ENCODE results near the gene ARHGAP45.

DNA sequence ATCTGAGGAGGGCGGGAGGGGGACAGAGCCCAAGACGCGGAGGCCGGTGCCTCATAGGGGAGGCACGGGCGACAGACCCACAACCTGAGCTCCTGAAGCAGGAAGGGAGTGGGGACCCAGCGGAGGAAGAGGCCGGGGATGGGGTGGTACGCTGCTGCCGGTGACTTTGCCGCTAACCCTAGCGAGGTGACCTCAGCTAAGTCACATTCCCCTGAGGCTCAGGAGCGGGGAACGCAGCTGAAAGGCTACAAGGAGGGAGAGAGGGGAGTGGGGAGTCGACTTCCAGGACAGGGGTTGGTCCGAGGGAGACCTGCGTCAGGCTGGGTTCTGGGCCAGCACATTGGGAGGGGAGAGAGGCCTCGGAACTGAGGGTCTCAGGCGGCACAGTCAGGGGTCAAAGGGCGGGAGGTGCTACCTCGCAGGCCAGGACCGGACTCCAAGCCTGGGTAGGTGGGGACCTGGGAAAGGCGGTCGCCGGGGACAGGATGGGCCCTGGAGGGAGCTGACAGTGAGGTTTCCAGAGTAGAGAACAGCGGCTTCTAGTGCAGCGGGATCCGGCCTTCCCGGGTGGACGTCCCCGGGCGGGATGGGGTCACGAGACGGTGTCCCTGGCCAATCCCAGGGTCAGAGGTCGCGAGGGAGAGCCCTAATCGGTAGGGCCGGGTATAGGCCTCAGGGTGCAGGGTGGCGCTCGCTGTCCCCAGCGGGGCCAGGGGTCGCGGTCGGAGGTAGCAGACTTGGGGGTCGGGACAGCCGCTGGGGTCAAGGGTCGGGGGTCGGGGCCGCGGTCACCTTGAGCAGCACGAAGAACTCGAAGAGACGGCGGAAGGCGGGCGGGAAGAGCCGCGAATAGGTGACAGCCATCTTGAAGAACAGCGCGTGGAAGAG lies 46.7 kb upstream of the ARHGAP45 start:
- TF ChIP-seq, protein P1, sequence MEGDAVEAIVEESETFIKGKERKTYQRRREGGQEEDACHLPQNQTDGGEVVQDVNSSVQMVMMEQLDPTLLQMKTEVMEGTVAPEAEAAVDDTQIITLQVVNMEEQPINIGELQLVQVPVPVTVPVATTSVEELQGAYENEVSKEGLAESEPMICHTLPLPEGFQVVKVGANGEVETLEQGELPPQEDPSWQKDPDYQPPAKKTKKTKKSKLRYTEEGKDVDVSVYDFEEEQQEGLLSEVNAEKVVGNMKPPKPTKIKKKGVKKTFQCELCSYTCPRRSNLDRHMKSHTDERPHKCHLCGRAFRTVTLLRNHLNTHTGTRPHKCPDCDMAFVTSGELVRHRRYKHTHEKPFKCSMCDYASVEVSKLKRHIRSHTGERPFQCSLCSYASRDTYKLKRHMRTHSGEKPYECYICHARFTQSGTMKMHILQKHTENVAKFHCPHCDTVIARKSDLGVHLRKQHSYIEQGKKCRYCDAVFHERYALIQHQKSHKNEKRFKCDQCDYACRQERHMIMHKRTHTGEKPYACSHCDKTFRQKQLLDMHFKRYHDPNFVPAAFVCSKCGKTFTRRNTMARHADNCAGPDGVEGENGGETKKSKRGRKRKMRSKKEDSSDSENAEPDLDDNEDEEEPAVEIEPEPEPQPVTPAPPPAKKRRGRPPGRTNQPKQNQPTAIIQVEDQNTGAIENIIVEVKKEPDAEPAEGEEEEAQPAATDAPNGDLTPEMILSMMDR (conservative IDR thresholded peaks at IDR 0.05; ENCODE audit: low read depth in 2 of 2) = no peak
- TF ChIP-seq, protein P2, sequence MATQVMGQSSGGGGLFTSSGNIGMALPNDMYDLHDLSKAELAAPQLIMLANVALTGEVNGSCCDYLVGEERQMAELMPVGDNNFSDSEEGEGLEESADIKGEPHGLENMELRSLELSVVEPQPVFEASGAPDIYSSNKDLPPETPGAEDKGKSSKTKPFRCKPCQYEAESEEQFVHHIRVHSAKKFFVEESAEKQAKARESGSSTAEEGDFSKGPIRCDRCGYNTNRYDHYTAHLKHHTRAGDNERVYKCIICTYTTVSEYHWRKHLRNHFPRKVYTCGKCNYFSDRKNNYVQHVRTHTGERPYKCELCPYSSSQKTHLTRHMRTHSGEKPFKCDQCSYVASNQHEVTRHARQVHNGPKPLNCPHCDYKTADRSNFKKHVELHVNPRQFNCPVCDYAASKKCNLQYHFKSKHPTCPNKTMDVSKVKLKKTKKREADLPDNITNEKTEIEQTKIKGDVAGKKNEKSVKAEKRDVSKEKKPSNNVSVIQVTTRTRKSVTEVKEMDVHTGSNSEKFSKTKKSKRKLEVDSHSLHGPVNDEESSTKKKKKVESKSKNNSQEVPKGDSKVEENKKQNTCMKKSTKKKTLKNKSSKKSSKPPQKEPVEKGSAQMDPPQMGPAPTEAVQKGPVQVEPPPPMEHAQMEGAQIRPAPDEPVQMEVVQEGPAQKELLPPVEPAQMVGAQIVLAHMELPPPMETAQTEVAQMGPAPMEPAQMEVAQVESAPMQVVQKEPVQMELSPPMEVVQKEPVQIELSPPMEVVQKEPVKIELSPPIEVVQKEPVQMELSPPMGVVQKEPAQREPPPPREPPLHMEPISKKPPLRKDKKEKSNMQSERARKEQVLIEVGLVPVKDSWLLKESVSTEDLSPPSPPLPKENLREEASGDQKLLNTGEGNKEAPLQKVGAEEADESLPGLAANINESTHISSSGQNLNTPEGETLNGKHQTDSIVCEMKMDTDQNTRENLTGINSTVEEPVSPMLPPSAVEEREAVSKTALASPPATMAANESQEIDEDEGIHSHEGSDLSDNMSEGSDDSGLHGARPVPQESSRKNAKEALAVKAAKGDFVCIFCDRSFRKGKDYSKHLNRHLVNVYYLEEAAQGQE (IDR thresholded peaks at IDR 0.05; ENCODE audit: unreplicated experiment) = no peak
- TF ChIP-seq EZH2 (IDR thresholded peaks at IDR 0.05; ENCODE audit: low read depth, unreplicated experiment) = no peak
